Right ventricle myocardium superior (tissue), 1 donor: Measurements from ENCODE around the gene IL10RB. TPM values are rescaled to one million over a fixed set of nuclear protein-coding genes. Genes with fewer than 3 reads are reported as not detected.

Experiments
- total RNA-seq: library from RNA; stranded (reverse); fragmentation: NEBNext Ultra II Directional; extraction: Animal tissue kit (Norgen Biotek cat#: 25700); gene quantifications from one replicate; pipeline ENCODE4 v1.2.1, GENCODE V29; 2021
- donor health status: DM: no; HTN: yes; CAD: no; lungs with severe emphysema.

Gene IL10RB
- total RNA-seq, 1 donor from 2014 or later: 8.8 TPM

Other genes with a start within 250 kb of the IL10RB start
- gene OLIG2, start 240.4 kb upstream of the IL10RB start, total RNA-seq: not detected
- 0.59 TPM for gene OLIG1, start 196.2 kb upstream of the IL10RB start, total RNA-seq
- gene IFNAR2, start 36.4 kb upstream of the IL10RB start, total RNA-seq: 8.7 TPM
- gene IFNAR1, start 58.6 kb downstream of the IL10RB start, total RNA-seq: 27.8 TPM
- 34.0 TPM for gene IFNGR2, start 137.0 kb downstream of the IL10RB start, total RNA-seq
- 33.9 TPM for gene TMEM50B, start 213.6 kb downstream of the IL10RB start, total RNA-seq
- 5.7 TPM for gene DNAJC28, start 225.3 kb downstream of the IL10RB start, total RNA-seq